IMR-90 (cell line): Measurements from ENCODE around the gene HOXB8.

Source experiments
- BHLHE40 ChIP-seq: fragments of 150-350 bp; IDR thresholded peaks from 2 replicates; pipeline ENCODE4 v1.6.1; 2016; ENCODE audit warnings: mild to moderate bottlenecking, low read depth, low read length
- CHD1 ChIP-seq: IDR thresholded peaks from 2 replicates; pipeline ENCODE4 v1.6.1; 2012; ENCODE audit warnings: low read depth, low read length, improper control_type of control experiment
- RAD21 ChIP-seq: IDR thresholded peaks from 2 replicates; pipeline ENCODE4 v1.6.1; 2012; ENCODE audit warnings: low read length, improper control_type of control experiment
- RCOR1 ChIP-seq: IDR thresholded peaks from 2 replicates; pipeline ENCODE4 v1.6.1; 2012; ENCODE audit warnings: mild to moderate bottlenecking, low read length, improper control_type of control experiment; ENCODE audit not compliant: insufficient replicate concordance
- RFX5 ChIP-seq: IDR thresholded peaks from 2 replicates; pipeline ENCODE4 v1.8.0; 2012; ENCODE audit warnings: low read depth, mild to moderate bottlenecking, low read length, moderate library complexity
- TF ChIP-seq, protein P1 (sequence below): conservative IDR thresholded peaks from 2 replicates; pipeline ENCODE4 v1.5.1; 2012; ENCODE audit warnings: mild to moderate bottlenecking, low read depth, low read length, improper control_type of control experiment
- TF ChIP-seq, protein P2 (sequence below): fragments of 150-350 bp; IDR thresholded peaks from 2 replicates; pipeline ENCODE4 v1.6.1; 2017; ENCODE audit warnings: mild to moderate bottlenecking, antibody characterized with exemption, low read length, low read depth

DNA sequence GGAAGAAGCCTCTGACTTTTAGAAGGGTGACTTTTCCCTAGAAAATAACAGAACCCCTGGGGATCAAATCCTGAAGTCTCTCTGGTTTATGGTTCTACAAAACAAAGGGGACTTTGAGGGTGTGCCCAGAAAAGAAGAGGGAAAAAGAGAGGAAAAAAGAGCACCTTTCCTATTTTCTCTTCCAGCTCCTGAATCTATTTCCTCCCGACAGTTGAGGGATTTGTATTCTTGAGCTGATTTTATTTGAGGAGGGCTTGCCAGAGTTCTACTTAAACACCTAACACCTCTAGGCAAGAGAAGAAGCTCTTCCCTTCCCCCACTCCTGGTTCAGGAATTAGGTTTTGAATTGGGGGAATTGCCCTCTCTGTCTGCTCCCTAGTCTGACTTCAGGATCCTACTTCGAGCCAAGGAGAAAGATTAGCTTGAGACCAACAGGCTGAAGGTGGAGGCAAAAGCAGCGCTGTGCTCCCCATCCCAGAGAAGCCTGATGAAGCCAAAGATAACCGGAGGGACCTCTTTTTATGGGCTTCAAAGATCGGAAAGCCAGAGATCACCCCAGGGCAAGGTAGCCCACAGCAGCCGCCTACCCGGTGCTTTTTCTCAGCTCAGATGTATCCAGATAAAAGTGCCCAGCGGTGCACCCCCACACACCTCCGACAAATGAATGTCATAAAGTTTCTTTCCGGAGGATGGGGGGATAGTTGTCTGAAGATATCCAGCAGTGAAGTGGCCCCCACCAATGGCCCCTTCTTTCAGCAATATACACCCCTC, 25.8 kb downstream of the HOXB8 start:
- TF ChIP-seq, protein P1, sequence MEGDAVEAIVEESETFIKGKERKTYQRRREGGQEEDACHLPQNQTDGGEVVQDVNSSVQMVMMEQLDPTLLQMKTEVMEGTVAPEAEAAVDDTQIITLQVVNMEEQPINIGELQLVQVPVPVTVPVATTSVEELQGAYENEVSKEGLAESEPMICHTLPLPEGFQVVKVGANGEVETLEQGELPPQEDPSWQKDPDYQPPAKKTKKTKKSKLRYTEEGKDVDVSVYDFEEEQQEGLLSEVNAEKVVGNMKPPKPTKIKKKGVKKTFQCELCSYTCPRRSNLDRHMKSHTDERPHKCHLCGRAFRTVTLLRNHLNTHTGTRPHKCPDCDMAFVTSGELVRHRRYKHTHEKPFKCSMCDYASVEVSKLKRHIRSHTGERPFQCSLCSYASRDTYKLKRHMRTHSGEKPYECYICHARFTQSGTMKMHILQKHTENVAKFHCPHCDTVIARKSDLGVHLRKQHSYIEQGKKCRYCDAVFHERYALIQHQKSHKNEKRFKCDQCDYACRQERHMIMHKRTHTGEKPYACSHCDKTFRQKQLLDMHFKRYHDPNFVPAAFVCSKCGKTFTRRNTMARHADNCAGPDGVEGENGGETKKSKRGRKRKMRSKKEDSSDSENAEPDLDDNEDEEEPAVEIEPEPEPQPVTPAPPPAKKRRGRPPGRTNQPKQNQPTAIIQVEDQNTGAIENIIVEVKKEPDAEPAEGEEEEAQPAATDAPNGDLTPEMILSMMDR: no peak
- no peak for TF ChIP-seq RFX5
- TF ChIP-seq, protein P2, sequence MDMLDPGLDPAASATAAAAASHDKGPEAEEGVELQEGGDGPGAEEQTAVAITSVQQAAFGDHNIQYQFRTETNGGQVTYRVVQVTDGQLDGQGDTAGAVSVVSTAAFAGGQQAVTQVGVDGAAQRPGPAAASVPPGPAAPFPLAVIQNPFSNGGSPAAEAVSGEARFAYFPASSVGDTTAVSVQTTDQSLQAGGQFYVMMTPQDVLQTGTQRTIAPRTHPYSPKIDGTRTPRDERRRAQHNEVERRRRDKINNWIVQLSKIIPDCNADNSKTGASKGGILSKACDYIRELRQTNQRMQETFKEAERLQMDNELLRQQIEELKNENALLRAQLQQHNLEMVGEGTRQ: no peak
- TF ChIP-seq RAD21: no peak
- TF ChIP-seq BHLHE40: no peak
- no peak for TF ChIP-seq RCOR1
- TF ChIP-seq CHD1: no peak
